Measurements from ENCODE around the gene PDE6B. TPM values are rescaled to one million over a fixed set of nuclear protein-coding genes. Genes with fewer than 3 reads are reported as not detected.

Gene PDE6B
- total RNA-seq, 1 experiment from 2014 or later, result 10.8 TPM

GRCh38 chr4:712093-712492 lies 86.7 kb downstream of the PDE6B start:
- Histone ChIP-seq H3K23ac (ENCODE audit: insufficient read length, low read depth, low read length) (no peak overlapping the region), H2BK20ac (ENCODE audit: low read depth, low read length, poor library complexity, severe bottlenecking) (no peak overlapping the region), H4K8ac (replicated peaks; ENCODE audit: insufficient read length, low read depth, low read length) (no peak overlapping the region), H2BK5ac (ENCODE audit: insufficient read length, low read length) (no peak overlapping the region), H2BK15ac (ENCODE audit: low read depth, low read length) (no peak overlapping the region), H3K4ac (ENCODE audit: low read depth, low read length) (no peak overlapping the region), H3K18ac (ENCODE audit: insufficient read length, low read depth, low read length) (no peak overlapping the region), H2AFZ (ENCODE audit: low read length) (no peak overlapping the region), H3K27me3 (ENCODE audit: insufficient read depth, low read length) (no peaks in the 10 kb centered on the region), H2BK12ac (ENCODE audit: insufficient read length, low read depth, low read length) (no peak overlapping the region), H2BK120ac (ENCODE audit: low read depth, low read length, poor library complexity, severe bottlenecking) (no peak overlapping the region), H4K5ac (ENCODE audit: insufficient read length, low read depth, low read length) (no peak overlapping the region), H3K9me3 (ENCODE audit: control insufficient read depth, low read depth, low read length) (no peaks in the 10 kb centered on the region), H3K9ac (ENCODE audit: extremely low read depth, insufficient read length, low read length) (no peak overlapping the region), H4K91ac (ENCODE audit: insufficient read length, low read depth, low read length) (no peak overlapping the region), H4K20me1 (ENCODE audit: control insufficient read depth, insufficient read depth, insufficient read length) (peaks cover 4% of the 10 kb centered on the region), H3K79me1 (ENCODE audit: insufficient read depth, low read depth, low read length, poor library complexity, severe bottlenecking) (peaks cover 20% of the 10 kb centered on the region), H3K14ac (ENCODE audit: insufficient read depth, low read length) (no peak overlapping the region), H3K56ac (ENCODE audit: insufficient read length, low read depth, low read length) (no peak overlapping the region), H3T11ph (ENCODE audit: low read length) (no peak overlapping the region), H3K23me2 (ENCODE audit: insufficient read length, low read depth, low read length, poor library complexity, severe bottlenecking) (no peaks in the 10 kb centered on the region), H3K4me2 (ENCODE audit: insufficient read depth, insufficient read length, low read length) (no peak overlapping the region), H3K79me2 (ENCODE audit: insufficient read depth, low read length) (peaks cover 42% of the 10 kb centered on the region; the same call in 1 of the 2 replicates), H3K27ac (ENCODE audit: insufficient read length, low read depth, low read length) (no peak overlapping the region), H3K4me1 (ENCODE audit: insufficient read depth, low read length) (no peaks in the 10 kb centered on the region), H2AK5ac (ENCODE audit: insufficient read length, low read length) (no peak overlapping the region)
- no CpG with 5 or more reads among the region's 3 CpGs for WGBS (ENCODE audit: extremely low coverage, insufficient read length, low lambda C conversion rate)
- no peaks in the 10 kb centered on the region for H3K27me3 Mint-ChIP-seq (ENCODE audit: low read depth)
- H3K36me3 Mint-ChIP-seq (ENCODE audit: insufficient read depth in 1 of 3, low read depth in 3 of 3), result peaks cover 28 to 33% (median 28%) of the 10 kb centered on the region in 3 experiments
- peaks cover 0 to 4% of the 10 kb centered on the region in 2 experiments; a peak in 2 of 5 replicates for H3K9me3 Mint-ChIP-seq
- TF ChIP-seq, protein P1, sequence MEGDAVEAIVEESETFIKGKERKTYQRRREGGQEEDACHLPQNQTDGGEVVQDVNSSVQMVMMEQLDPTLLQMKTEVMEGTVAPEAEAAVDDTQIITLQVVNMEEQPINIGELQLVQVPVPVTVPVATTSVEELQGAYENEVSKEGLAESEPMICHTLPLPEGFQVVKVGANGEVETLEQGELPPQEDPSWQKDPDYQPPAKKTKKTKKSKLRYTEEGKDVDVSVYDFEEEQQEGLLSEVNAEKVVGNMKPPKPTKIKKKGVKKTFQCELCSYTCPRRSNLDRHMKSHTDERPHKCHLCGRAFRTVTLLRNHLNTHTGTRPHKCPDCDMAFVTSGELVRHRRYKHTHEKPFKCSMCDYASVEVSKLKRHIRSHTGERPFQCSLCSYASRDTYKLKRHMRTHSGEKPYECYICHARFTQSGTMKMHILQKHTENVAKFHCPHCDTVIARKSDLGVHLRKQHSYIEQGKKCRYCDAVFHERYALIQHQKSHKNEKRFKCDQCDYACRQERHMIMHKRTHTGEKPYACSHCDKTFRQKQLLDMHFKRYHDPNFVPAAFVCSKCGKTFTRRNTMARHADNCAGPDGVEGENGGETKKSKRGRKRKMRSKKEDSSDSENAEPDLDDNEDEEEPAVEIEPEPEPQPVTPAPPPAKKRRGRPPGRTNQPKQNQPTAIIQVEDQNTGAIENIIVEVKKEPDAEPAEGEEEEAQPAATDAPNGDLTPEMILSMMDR (conservative IDR thresholded peaks at IDR 0.05), result no peak
- H3K4me1 Mint-ChIP-seq, result peaks cover 3 to 5% of the 10 kb centered on the region in 2 experiments; a peak in 3 of 4 replicates
- no peak for DNase-seq
- no peak overlapping the region for H3K27ac Mint-ChIP-seq
- no peak overlapping the region for H3K4me3 Mint-ChIP-seq

Measured in H9 (cell line).